ENCODE measurements around the gene RAB27A. TPM values are rescaled to one million over a fixed set of nuclear protein-coding genes. Genes with fewer than 3 reads are reported as not detected.

Gene RAB27A
- total RNA-seq, 1 donor, result 7.8 TPM

DNA sequence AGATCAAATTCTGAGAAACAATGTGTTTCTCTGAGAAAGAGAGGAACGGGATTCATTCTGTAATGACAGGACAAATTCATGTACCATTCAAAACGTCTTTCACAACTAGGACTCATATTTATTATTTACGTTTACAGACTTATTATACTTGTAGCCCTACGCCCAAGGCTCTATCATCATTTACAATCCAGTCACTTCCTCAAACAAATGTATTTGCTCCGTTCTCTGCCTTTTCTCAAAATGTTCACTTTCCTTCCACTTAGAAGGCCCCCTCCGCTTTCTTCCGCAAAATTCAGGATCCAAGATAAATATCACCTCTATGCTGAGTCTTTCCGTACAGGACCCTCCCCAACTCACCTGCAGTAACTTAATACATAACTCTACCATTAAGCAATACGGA, 93.6 kb downstream of the RAB27A start:
- DNase-seq (ENCODE audit: low read depth), result peak; percentile 22
- TF ChIP-seq, protein P1, sequence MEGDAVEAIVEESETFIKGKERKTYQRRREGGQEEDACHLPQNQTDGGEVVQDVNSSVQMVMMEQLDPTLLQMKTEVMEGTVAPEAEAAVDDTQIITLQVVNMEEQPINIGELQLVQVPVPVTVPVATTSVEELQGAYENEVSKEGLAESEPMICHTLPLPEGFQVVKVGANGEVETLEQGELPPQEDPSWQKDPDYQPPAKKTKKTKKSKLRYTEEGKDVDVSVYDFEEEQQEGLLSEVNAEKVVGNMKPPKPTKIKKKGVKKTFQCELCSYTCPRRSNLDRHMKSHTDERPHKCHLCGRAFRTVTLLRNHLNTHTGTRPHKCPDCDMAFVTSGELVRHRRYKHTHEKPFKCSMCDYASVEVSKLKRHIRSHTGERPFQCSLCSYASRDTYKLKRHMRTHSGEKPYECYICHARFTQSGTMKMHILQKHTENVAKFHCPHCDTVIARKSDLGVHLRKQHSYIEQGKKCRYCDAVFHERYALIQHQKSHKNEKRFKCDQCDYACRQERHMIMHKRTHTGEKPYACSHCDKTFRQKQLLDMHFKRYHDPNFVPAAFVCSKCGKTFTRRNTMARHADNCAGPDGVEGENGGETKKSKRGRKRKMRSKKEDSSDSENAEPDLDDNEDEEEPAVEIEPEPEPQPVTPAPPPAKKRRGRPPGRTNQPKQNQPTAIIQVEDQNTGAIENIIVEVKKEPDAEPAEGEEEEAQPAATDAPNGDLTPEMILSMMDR (IDR thresholded peaks at IDR 0.05; ENCODE audit: insufficient read depth, low read depth, low read length), result no peak
- peak overlapping the region; percentile 81 for H3K4me3 ChIP-seq (ENCODE audit: low read depth, low read length)

DNA sequence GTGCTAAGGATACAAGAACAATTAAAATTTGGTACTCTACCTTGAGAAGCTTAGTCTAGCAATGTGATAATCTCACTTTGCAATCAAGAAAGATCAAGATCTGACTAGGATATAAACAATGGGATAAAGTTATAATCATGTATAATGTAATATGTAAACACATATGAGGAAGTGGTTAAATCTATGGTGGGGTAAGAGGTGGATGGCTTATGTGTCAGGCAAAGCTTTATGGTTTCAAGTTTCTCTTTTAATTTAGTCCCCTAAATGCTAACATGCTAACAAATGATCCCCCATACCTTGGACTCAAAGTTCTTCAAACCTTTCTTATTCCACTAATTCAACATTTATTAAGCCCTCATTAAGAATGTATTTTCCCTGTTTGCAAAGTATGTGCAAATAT, 95.4 kb downstream of the RAB27A start:
- DNase-seq (ENCODE audit: low read depth), result peak; percentile 44
- TF ChIP-seq, protein P1 (IDR thresholded peaks at IDR 0.05; ENCODE audit: insufficient read depth, low read depth, low read length), result no peak
- H3K4me3 ChIP-seq (ENCODE audit: low read depth, low read length), result peak overlapping the region; percentile 81

DNA sequence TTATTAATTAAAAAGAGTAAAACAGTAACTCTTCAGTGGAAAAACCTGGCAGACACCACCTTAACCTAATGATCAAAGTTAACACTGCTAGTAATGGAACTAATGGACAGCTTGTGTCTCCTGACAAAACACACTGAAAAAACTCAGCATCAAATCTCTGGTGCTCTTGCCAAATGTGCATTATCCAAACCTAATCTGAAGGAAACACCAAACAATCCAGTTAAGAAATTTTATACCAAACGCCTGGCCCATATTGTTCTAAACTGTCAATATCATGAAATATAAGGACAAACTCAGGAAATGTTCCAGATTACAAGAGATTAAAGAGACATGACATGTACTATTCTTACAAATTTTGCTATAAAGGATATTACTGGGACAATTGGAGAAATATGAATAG, 103.3 kb downstream of the RAB27A start:
- H3K4me3 ChIP-seq (ENCODE audit: low read depth, low read length), result no peak overlapping the region
- TF ChIP-seq, protein P1 (IDR thresholded peaks at IDR 0.05; ENCODE audit: insufficient read depth, low read depth, low read length), result no peak
- DNase-seq (ENCODE audit: low read depth), result no peak

DNA sequence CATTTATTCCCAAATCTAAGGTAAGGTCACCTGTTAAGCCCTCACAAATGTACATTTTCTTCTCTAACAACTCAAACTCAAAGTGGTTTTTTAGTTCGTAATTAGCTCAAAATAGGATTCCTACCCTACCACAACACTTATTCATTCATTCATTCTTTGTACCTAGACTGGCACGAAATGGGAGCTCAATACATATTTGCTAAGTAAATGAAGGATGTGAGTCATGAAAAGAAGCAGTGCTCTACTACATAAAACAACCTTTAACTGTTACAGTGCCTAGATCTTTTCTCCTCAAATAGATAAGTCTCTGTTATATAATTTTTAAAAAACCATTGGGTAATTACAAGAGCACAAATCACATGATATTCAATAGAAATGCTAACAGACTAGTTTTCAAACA, 105.9 kb downstream of the RAB27A start:
- H3K4me3 ChIP-seq (ENCODE audit: low read depth, low read length), result no peak overlapping the region
- DNase-seq (ENCODE audit: low read depth), result no peak
- TF ChIP-seq, protein P1 (IDR thresholded peaks at IDR 0.05; ENCODE audit: insufficient read depth, low read depth, low read length), result no peak

DNA sequence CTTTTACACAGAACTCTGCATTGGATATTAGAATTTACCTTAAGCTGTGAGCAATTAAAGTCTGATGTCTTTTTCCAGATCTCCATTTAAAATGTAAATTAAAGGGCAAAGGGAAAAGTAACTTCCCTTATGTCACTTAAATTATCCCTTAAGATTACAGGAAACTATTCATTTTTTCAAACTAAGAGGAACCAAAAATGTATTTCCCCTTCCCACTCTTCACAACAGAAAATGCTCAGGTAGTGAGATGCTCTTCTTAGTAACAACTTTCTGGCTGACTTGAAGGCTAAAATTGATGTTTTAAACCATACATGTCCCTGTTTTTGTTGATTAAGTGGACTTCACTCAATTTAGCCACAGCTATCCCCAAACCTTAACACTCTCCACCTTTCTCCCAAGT, 110.5 kb downstream of the RAB27A start:
- no peak overlapping the region for H3K4me3 ChIP-seq (ENCODE audit: low read depth, low read length)
- TF ChIP-seq, protein P1 (IDR thresholded peaks at IDR 0.05; ENCODE audit: insufficient read depth, low read depth, low read length), result no peak
- DNase-seq (ENCODE audit: low read depth), result no peak

DNA sequence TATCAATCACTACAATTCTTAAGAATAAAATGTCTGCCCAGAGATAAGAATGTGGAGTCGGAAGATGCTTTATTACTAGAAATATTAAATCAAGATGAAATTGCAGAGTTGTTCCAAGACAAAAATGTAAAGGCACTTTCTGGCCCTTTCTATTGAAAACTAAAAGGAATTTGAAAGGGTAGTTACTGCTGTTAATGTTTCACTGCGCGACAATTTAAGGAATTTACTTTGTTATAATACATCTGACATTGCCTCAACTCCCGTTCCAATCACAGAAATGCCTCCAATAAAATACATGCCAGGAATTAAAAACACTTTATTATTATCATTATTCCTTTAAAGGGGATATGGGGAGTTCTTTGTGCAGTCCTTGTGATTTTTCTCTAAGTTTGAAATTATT, 119.3 kb downstream of the RAB27A start:
- no peak overlapping the region for H3K4me3 ChIP-seq (ENCODE audit: low read depth, low read length)
- DNase-seq (ENCODE audit: low read depth), result no peak
- TF ChIP-seq, protein P1 (IDR thresholded peaks at IDR 0.05; ENCODE audit: insufficient read depth, low read depth, low read length), result no peak

DNA sequence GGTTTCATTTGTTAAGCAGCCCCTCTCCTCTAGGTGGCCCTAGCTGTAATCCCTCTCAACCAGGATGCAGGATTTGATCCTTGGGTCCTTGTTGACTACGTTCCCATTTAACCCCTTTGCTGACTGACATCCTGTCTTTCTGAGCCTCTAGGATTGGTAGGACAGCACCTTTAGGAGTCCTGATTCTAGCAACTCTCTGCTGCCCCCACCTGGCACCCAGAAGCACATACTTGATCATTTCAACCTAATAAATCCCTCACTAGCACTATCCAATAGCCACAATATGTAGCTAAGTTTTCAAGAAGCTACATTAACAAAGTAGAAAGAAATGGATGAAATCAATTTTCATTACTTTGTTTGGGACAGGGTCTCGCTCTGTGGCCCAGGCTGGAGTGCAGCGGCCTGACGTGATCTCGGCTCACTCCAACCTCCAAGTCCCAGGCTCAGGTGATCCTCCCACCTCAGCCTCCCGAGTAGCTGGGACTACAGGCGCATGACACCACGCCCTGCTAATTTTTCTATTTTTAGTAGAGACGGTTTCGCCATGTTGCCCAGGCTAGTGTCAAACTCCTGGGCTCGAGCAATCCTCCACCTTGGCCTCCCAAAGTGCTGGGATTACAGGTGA, 121.2 kb downstream of the RAB27A start:
- TF ChIP-seq, protein P1 (IDR thresholded peaks at IDR 0.05; ENCODE audit: insufficient read depth, low read depth, low read length), result peak; percentile 92
- no peak overlapping the region for H3K4me3 ChIP-seq (ENCODE audit: low read depth, low read length)
- peak; percentile 65 for DNase-seq (ENCODE audit: low read depth)
